DOHH2 (cell line): ENCODE results near the gene RDH8.
"Not testable (repeated sequence)": the region's sequence is repeated elsewhere in the genome, so short reads cannot be mapped to it uniquely, and the experiment has no call there.

Experiments used
- H3F3A ChIP-seq: fragments of 200-600 bp; sonication (generic), shearing (Covaris generic); 2 replicates; pipeline ENCODE4 v1.6.0; 2016; ENCODE audit warnings: antibody characterized with exemption, mild to moderate bottlenecking; ENCODE audit not compliant: control insufficient read depth, insufficient read depth
- H3K27ac ChIP-seq: fragments of 200-600 bp; sonication (generic); 2 replicates; pipeline ENCODE4 v1.5.1; 2014; ENCODE audit warnings: low read depth, mild to moderate bottlenecking, low read length, moderate library complexity
- H3K27me3 ChIP-seq: fragments of 200-600 bp; sonication (generic); 2 replicates; pipeline ENCODE4 v1.6.1; 2014; ENCODE audit warnings: mild to moderate bottlenecking, low read length, mixed read lengths; ENCODE audit not compliant: control insufficient read depth
- H3K36me3 ChIP-seq: fragments of 200-600 bp; sonication (generic); 2 replicates; pipeline ENCODE4 v1.6.1; 2014; ENCODE audit warnings: mild to moderate bottlenecking, low read length, moderate library complexity, mixed read lengths; ENCODE audit not compliant: control insufficient read depth
- H3K4me1 ChIP-seq: fragments of 200-600 bp; sonication (generic); 2 replicates; pipeline ENCODE4 v1.6.1; 2014; ENCODE audit warnings: mild to moderate bottlenecking, low read length, mixed read lengths; ENCODE audit not compliant: control insufficient read depth
- H3K4me2 ChIP-seq: fragments of 200-600 bp; sonication (generic); 2 replicates; pipeline ENCODE4 v1.6.0; 2014; ENCODE audit warnings: mild to moderate bottlenecking, low read length, moderate library complexity
- H3K4me3 ChIP-seq: fragments of 200-600 bp; sonication (generic); 2 replicates; pipeline ENCODE4 v1.5.1; 2014; ENCODE audit warnings: mild to moderate bottlenecking, low read length, mixed read lengths
- H3K79me2 ChIP-seq: fragments of 200-600 bp; sonication (generic); 2 replicates; pipeline ENCODE4 v1.6.1; 2014; ENCODE audit warnings: mild to moderate bottlenecking, low read length, mixed read lengths; ENCODE audit not compliant: control insufficient read depth
- H3K9me2 ChIP-seq: fragments of 200-600 bp; sonication (generic); replicated peaks from 2 replicates; pipeline ENCODE4 v1.6.1; 2014; ENCODE audit warnings: mild to moderate bottlenecking, low read length, mixed read lengths; ENCODE audit not compliant: control insufficient read depth
- H3K9me3 ChIP-seq: fragments of 200-600 bp; sonication (generic); 2 replicates; pipeline ENCODE4 v1.6.1; 2014; ENCODE audit warnings: antibody characterized with exemption, low read length, mixed read lengths; ENCODE audit not compliant: control insufficient read depth, insufficient read depth
- H4K20me1 ChIP-seq: fragments of 200-600 bp; sonication (generic); 2 replicates; pipeline ENCODE4 v1.6.0; 2014; ENCODE audit warnings: low read depth, mild to moderate bottlenecking, antibody characterized with exemption, low read length, moderate library complexity; ENCODE audit not compliant: control insufficient read depth, insufficient read depth
- CTCF ChIP-seq: fragments of 200-600 bp; sonication (generic); IDR thresholded peaks from one replicate; pipeline ENCODE4 v1.5.1; 2014; ENCODE audit warnings: antibody characterized with exemption, mild to moderate bottlenecking, low read depth, low read length; ENCODE audit not compliant: poor library complexity, severe bottlenecking
- EZH2phosphoT487 ChIP-seq: fragments of 200-600 bp; sonication (generic); IDR thresholded peaks from 2 replicates; pipeline ENCODE4 v1.6.1; 2017; ENCODE audit warnings: borderline replicate concordance, mild to moderate bottlenecking, antibody characterized with exemption, low read length, moderate library complexity, mixed read lengths

The RDH8 gene

DNA sequence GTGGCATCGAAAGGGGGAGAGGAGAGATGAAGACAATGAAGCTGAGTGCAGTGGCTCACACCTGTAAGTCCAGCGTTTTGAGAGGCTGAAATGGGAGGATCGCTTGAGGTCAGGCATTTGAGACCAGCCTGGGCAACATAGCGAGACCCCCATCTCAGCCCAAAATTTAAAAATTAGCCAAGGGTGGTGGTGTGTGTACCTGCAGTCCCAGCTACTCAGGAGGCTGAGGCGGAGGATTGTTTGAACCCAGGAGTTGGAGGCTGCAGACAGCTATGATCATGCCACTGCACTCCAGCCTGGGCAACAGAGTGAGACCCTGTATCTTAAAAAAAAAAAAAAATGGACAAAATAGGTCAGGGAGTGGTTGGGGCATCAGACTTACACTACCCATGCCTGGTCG, 7.6 kb downstream of the RDH8 start:
- no peak overlapping the region for H3K4me2 ChIP-seq
- H3K4me3 ChIP-seq: no peak overlapping the region
- H4K20me1 ChIP-seq: no peaks in the 10 kb centered on the region
- H3K9me3 ChIP-seq: no peaks in the 10 kb centered on the region
- no peaks in the 10 kb centered on the region for H3K79me2 ChIP-seq
- no peaks in the 10 kb centered on the region for H3K36me3 ChIP-seq
- TF ChIP-seq EZH2phosphoT487 (no peak), CTCF (no peak)
- peaks cover 6% of the 10 kb centered on the region for H3K27me3 ChIP-seq
- no peak overlapping the region for H3K27ac ChIP-seq
- no peaks in the 10 kb centered on the region for H3F3A ChIP-seq
- no peaks in the 10 kb centered on the region for H3K9me2 ChIP-seq
- H3K4me1 ChIP-seq: no peaks in the 10 kb centered on the region

DNA sequence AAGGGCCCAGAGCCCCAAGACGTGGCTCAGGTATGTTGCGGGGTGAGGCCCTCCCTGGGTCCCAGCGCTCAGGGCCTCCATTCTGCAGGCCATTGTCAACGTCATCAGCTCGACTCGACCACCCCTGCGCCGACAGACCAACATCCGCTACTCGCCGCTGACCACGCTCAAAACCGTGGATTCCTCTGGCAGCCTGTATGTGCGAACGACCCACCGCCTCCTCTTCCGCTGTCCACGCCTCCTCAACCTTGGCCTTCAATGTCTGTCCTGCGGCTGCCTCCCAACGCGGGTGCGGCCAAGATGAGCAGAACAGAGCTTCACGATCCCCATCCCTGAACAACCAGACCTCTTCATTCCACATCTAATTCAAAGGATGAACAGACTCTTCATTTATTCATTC, 8.2 kb downstream of the RDH8 start:
- Histone ChIP-seq H3K4me1 (no peaks in the 10 kb centered on the region), H3K9me2 (no peaks in the 10 kb centered on the region), H3K4me3 (no peak overlapping the region), H3K27ac (no peak overlapping the region), H3K27me3 (peaks cover 6% of the 10 kb centered on the region), H4K20me1 (no peaks in the 10 kb centered on the region), H3K4me2 (no peak overlapping the region), H3K79me2 (no peaks in the 10 kb centered on the region), H3K9me3 (no peaks in the 10 kb centered on the region), H3F3A (no peaks in the 10 kb centered on the region), H3K36me3 (no peaks in the 10 kb centered on the region)
- no peak for TF ChIP-seq CTCF
- no peak for TF ChIP-seq EZH2phosphoT487

GRCh38 chr19:10021863-10022262, 8.6 kb downstream of the RDH8 start:
- H3K4me1 ChIP-seq: no peaks in the 10 kb centered on the region
- no peaks in the 10 kb centered on the region for H3K9me2 ChIP-seq
- H3K4me2 ChIP-seq: no peak overlapping the region
- H3K27me3 ChIP-seq: peaks cover 5% of the 10 kb centered on the region
- no peaks in the 10 kb centered on the region for H3K9me3 ChIP-seq
- no peak overlapping the region for H3K4me3 ChIP-seq
- H3K36me3 ChIP-seq: no peaks in the 10 kb centered on the region
- no peaks in the 10 kb centered on the region for H3K79me2 ChIP-seq
- no peaks in the 10 kb centered on the region for H3F3A ChIP-seq
- no peak overlapping the region for H3K27ac ChIP-seq
- TF ChIP-seq EZH2phosphoT487 (no peak), CTCF (no peak)
- no peaks in the 10 kb centered on the region for H4K20me1 ChIP-seq

GRCh38 chr19:10023096-10023495, 9.8 kb downstream of the RDH8 start:
- not testable (repeated sequence) for H3K79me2 ChIP-seq, H3K36me3 ChIP-seq, H3K9me2 ChIP-seq, H3K4me2 ChIP-seq, H3K27ac ChIP-seq, H3K27me3 ChIP-seq, H3F3A ChIP-seq, H4K20me1 ChIP-seq, H3K4me1 ChIP-seq, H3K4me3 ChIP-seq, H3K9me3 ChIP-seq
